Stimulated activated naive CD4-positive, alpha-beta T cell treated with Interleukin-2 at 50 U/mL for 16 hours (primary cell): ENCODE results near the gene SMIM12.
"Not testable (repeated sequence)": the region's sequence is repeated elsewhere in the genome, so short reads cannot be mapped to it uniquely, and the experiment has no call there.

Experiments
- DNase-seq: peaks from one replicate; lab custom pipeline; 2025; lab: John Stamatoyannopoulos, UW

SMIM12 gene

GRCh38 chr1:34843392-34844251 is 15.9 kb downstream of the SMIM12 start:
- no peak for DNase-seq

GRCh38 chr1:34842952-34843371 is 16.6 kb downstream of the SMIM12 start:
- DNase-seq: no peak

- no peak for DNase-seq
Observed at GRCh38 chr1:34842073-34842472, 17.5 kb downstream of the SMIM12 start.

DNA sequence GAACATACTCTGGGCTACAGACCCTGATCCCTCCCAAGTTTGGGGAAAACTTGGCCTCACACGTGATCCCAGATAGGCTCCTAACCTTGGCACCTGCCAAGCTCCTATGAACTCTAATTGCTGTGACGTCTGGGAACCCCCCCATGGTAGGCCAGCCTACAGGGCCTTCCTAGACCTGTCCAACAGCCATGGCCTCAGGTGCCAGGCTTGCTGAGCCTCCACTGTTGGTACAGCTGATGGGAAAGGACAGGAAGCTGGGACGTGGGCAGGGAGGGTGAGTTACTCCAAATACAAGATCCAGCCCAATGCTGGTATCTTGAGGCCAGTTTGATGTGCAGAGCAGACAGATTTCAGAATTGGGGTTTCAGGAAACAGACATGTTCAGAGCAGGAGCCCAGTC is 19.1 kb downstream of the SMIM12 start:
- no peak for DNase-seq

DNA sequence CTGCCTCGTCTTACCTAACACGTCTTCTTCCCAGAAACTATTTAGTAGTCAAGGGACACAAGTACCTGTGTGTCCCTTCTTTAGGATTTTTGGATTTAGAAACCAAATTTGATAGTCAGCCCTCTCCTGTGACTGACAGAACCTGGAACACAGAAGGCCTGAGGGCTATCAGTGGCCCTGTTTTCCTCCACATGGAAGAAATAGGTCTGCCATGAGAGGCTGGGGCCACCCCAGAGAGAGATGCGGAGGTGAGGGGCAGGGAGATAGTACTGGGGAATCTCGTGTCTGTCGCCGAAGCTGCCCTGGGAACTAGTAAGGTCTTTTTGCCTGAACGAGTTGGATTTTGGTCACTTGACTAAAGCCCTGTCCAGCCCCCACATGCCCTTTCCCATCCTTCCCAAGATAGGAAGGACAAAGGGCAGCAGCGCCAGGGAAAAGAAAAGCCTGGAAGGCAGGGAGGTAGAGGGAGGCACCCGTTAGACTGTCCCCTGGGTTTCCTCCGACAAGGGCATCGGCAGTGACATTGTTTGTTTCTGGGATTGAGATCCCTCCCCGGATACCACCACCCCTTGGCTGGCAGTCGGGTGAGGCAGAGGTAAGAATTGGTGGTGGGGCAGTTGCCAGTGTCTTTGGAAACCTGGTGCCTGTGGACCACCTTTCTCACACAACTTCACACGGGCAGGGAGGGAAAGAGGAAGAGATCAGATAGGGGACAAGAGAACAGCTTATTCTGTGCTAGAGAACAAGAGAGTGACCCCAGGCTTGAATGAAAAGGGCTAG is 19.8 kb downstream of the SMIM12 start:
- no peak for DNase-seq

GRCh38 chr1:34833711-34834110 is 25.8 kb downstream of the SMIM12 start:
- no peak for DNase-seq

- DNase-seq: no peak
Observed at GRCh38 chr1:34831721-34832246, 27.8 kb downstream of the SMIM12 start.

- no peak for DNase-seq
Observed at GRCh38 chr1:34829250-34829649, 30.3 kb downstream of the SMIM12 start.

- DNase-seq: no peak
Observed at GRCh38 chr1:34828611-34829010, 30.9 kb downstream of the SMIM12 start.

DNA sequence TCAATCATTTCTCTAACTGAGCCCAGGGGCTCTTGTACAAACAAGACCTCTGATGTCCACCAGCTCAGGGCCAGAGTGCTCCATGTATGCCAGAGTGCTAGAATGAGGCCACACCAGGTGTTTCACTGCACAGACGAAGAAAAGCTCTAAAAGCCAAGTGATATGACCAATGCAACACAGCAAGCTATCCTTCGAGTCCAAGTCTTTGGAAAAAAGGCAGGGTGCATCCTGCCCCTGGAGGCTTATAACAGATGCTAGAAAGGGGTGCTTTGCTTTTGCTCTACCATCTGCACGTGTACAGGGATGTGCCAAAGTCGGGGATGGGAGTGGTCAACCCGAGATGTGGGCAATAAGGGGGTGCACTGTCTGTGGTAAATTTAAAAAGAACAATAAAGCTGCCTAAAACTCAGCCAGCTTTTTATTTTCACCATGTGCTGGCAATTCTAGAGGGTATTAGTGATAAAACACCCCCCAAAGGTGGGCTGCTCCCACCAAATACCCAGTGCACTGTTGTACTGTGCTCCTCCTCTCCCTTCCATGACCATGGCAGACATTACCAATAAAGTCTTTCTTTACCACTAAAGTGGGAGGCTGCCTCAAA is 32.1 kb downstream of the SMIM12 start:
- no peak for DNase-seq

DNA sequence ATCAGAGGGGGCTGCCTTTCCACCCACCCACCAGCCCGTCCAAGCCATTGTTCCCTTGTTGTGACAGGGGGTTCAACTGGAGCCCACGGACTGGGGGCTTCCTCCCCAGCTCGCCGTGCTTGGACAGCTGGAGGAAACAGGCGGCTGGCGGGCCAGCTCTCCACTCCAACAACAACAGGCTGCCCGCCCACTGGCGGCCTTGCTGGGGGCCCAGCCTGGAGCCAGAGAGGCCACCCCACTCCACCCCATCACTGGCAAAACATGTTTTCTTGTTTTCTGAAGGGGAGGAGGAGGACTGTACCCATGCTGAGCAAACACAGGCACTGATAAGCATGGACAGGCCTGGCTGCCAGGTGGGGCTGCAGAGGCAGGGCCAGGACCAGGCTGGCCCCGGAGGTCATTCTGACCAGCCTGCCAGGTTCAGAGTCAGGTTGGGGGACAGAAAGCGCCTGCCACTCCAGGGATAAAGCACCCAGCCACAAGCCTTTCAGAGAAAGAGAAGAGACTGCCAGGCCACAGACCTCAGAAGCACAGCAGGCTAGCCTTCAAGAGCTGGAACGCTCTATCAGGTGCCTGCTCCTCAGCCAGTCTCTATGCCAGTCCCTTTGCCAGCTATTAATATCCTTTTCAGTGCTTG is 34.0 kb downstream of the SMIM12 start:
- DNase-seq: no peak

GRCh38 chr1:34824817-34825454 is 34.6 kb downstream of the SMIM12 start:
- DNase-seq: no peak

DNA sequence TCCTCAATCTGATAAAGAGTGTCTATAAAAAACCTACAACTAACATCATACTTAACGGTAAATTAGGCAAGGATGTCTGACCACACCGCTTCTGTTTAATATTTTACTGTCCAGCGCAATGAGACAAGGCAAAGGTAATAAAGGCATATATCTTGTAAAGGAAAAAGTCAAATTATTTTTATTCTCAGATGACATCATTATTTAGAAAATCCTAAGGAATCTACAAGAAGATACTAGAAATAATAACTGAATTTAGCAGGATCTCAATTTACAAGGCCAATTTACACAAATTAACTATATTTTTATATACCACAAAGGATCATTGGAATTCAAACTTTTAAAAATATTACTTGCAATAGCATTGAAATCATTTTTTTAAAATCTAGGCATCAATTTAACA is 37.3 kb downstream of the SMIM12 start:
- no peak for DNase-seq

- not testable (repeated sequence) for DNase-seq
Observed at GRCh38 chr1:34818862-34819261, 40.7 kb downstream of the SMIM12 start.

- DNase-seq: no peak
Observed at GRCh38 chr1:34816778-34817177, 42.8 kb downstream of the SMIM12 start.

DNA sequence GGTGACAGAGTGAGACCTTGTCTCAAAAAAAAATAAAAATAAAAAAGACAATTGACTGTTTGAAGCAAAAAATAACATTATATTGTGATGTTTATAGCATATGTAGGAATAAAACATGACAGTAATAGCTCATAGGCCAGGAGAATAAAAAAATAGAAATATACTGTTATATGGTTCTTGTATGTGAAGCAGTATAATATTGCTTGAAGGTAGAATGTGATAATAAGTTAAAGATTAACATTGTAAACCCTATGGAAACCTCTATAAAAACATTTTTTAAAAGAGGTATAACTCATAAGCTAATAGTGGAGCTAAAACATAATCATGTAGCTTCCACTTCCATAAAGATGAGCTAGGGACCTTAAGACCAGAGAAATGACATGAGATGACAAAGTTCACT is 43.2 kb downstream of the SMIM12 start:
- no peak for DNase-seq

DNA sequence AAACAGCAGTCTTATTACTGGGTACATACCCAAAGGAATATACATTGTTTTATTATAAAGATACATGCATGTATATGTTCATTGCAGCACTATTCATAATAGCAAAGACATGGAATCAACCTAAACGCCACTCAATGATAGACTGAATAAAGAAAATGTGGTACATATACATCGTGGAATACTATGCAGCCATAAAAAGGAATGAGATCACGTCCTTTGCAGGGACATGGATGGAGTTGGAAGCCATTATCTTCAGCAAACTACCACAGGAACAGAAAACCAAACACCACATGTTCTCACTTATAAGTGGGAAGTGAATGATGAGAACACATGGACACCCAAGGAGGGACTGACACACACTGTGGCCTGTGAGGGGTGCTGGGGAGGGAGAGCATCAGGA is 48.8 kb downstream of the SMIM12 start:
- DNase-seq: not testable (repeated sequence)

- DNase-seq: no peak
Observed at GRCh38 chr1:34808051-34808810, 51.3 kb downstream of the SMIM12 start.

DNA sequence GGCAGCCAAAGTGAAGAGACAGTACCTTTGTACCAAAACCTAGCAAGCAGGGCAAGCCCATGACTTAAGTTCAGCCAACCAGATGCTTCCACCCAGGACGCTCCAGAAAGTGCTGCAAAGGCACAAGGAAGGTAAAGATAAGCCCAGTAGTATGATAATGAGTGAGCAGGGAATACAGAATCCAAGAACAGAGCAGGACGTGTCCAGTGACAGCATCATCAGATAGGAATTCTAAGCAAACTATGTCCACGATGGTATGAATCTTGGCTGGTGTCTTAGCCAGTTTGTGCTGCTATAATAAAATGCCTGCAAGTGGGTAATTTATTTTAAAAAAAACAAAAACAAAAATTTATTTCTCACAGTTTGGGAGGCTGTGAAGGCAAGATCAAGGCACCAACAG is 53.2 kb downstream of the SMIM12 start:
- DNase-seq: no peak

GRCh38 chr1:34803770-34804169 is 55.8 kb downstream of the SMIM12 start:
- DNase-seq: no peak
